ENCODE measurements around the gene MINPP1. TPM values are rescaled to one million over a fixed set of nuclear protein-coding genes. Genes with fewer than 3 reads are reported as not detected.

MINPP1 gene
- total RNA-seq, 2 experiments from 2014 or later: 3.6 to 8.4 TPM

- peaks cover under 1% of the 10 kb centered on the region for H3K4me1 ChIP-seq (ENCODE audit: insufficient read depth, low read length, poor library complexity, severe bottlenecking)
- no peak overlapping the region for H3K27ac ChIP-seq (ENCODE audit: low read depth, low read length, poor library complexity, severe bottlenecking)
- H2AFZ ChIP-seq (ENCODE audit: low read length): no peak overlapping the region
- no peaks in the 10 kb centered on the region for H3K79me2 ChIP-seq (ENCODE audit: insufficient read depth, low read depth, low read length)
- no peak overlapping the region for H3K4me3 ChIP-seq (ENCODE audit: low read depth, low read length, poor library complexity, severe bottlenecking)
- no TSS peak for BruUV-seq (replicated peaks)
- no peak for TF ChIP-seq EZH2phosphoT487 (IDR thresholded peaks at IDR 0.05; ENCODE audit: borderline replicate concordance, low read depth, low read length)
- no peak for TF ChIP-seq CTCF (conservative IDR thresholded peaks at IDR 0.05; ENCODE audit: low read length)
- H3K9me3 ChIP-seq (ENCODE audit: low read length): no peaks in the 10 kb centered on the region
- no peak for DNase-seq (ENCODE audit: low spot score)
- no peaks in the 10 kb centered on the region for H3K9me2 ChIP-seq (ENCODE audit: insufficient read depth, low read length)
- CTCF ChIA-PET (ENCODE audit: unreplicated experiment): no interaction called here
- intact Hi-C loops (cut with micrococcal nuclease; ENCODE audit: unreplicated experiment): no loop called here
- no peaks in the 10 kb centered on the region for H3K36me3 ChIP-seq (ENCODE audit: insufficient read depth, low read length)
- POLR2A ChIA-PET: no interaction called here
- no peaks in the 10 kb centered on the region for H4K20me1 ChIP-seq (ENCODE audit: insufficient read depth, low read length)
- no peak overlapping the region for H3K4me2 ChIP-seq (ENCODE audit: low read length)
Measured at GRCh38 chr10:87500646-87501048, 4.0 kb upstream of the MINPP1 start.

DNA sequence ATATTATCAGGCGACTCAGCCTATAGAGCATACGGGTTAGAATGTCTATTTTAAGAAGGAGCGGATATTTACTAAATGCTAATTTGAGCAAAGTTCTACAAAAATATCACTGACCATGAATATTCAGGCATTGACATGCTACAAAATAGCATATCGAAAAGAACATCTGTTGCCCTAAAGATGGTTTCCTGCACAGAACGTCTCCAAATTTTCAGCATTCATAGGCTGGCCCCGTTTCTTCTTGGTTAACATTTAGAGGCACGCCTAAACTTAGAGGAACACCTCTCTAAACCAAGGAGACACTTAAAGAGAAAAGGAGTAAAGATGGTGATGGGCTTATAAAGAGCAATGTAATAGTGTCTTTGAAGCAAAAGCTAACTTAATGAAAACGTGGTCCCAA lies 1.3 kb upstream of the MINPP1 start:
- intact Hi-C loops (cut with micrococcal nuclease; ENCODE audit: unreplicated experiment): no loop called here
- CTCF ChIA-PET (ENCODE audit: unreplicated experiment): no interaction called here
- H3K79me2 ChIP-seq (ENCODE audit: insufficient read depth, low read depth, low read length): no peaks in the 10 kb centered on the region

More for the DNA sequence above, 1.3 kb upstream of the MINPP1 start:
- no peak overlapping the region for H3K4me2 ChIP-seq (ENCODE audit: low read length)
- no peak for DNase-seq (ENCODE audit: low spot score)
- no TSS peak for BruUV-seq (replicated peaks)
- no peak overlapping the region for H2AFZ ChIP-seq (ENCODE audit: low read length)
- H3K9me3 ChIP-seq (ENCODE audit: low read length): no peaks in the 10 kb centered on the region
- no peak overlapping the region for H3K4me3 ChIP-seq (ENCODE audit: low read depth, low read length, poor library complexity, severe bottlenecking)
- no peaks in the 10 kb centered on the region for H3K9me2 ChIP-seq (ENCODE audit: insufficient read depth, low read length)
- no peaks in the 10 kb centered on the region for H4K20me1 ChIP-seq (ENCODE audit: insufficient read depth, low read length)
- no peaks in the 10 kb centered on the region for H3K36me3 ChIP-seq (ENCODE audit: insufficient read depth, low read length)
- POLR2A ChIA-PET: interaction anchor here (0.7 kb wide), 1 partner anchor 778 kb away, joined by 4 read pairs; no protein-coding TSS in a partner anchor
- TF ChIP-seq CTCF (conservative IDR thresholded peaks at IDR 0.05; ENCODE audit: low read length) (no peak), EZH2phosphoT487 (IDR thresholded peaks at IDR 0.05; ENCODE audit: borderline replicate concordance, low read depth, low read length) (no peak)
- no peak overlapping the region for H3K27ac ChIP-seq (ENCODE audit: low read depth, low read length, poor library complexity, severe bottlenecking)
- peaks cover 10% of the 10 kb centered on the region for H3K4me1 ChIP-seq (ENCODE audit: insufficient read depth, low read length, poor library complexity, severe bottlenecking)

Measured in OCI-LY7 (cell line).